Colonic mucosa (tissue), 4 donors: ENCODE measurements around the gene GNAI3. TPM values are rescaled to one million over a fixed set of nuclear protein-coding genes. Genes with fewer than 3 reads are reported as not detected.
A peak's percentile ranks its signal among the peaks of the same experiment; 100 is the strongest.

Experiments
- DNase-seq: peaks from one replicate; pipeline ENCODE4 v3.0.0-alpha.2; 2020
- H3K27ac ChIP-seq: fragments of 200-600 bp; one replicate; pipeline ENCODE4 v1.8.0; 2021
- H3K27me3 ChIP-seq: fragments of 200-600 bp; one replicate; pipeline ENCODE4 v1.8.0; 2021
- H3K36me3 ChIP-seq: fragments of 200-600 bp; one replicate; pipeline ENCODE4 v1.8.0; 2021
- H3K4me1 ChIP-seq: fragments of 200-600 bp; one replicate; pipeline ENCODE4 v1.8.0; 2021; ENCODE audit warnings: mild to moderate bottlenecking
- H3K4me3 ChIP-seq: fragments of 200-600 bp; one replicate; pipeline ENCODE4 v1.8.0; 2021
- H3K9ac ChIP-seq, 2 donors: one replicate each; pipeline ENCODE4 v1.7.0; 2013; ENCODE audit warnings: control low read depth in 2 of 2, low read depth in 2 of 2, low read length in 2 of 2
- H3K9me3 ChIP-seq: fragments of 200-600 bp; one replicate; pipeline ENCODE4 v1.8.0; 2021
- CTCF ChIP-seq: fragments of 200-600 bp; IDR thresholded peaks from one replicate; pipeline ENCODE4 v1.8.0; 2022; ENCODE audit warnings: antibody characterized with exemption, mild to moderate bottlenecking
- intact Hi-C: fragments of 100-400 bp; cut with DNase I; formaldehyde crosslinking; loops from one replicate; pipeline ENCODE4 v1.14.1; 2022
- total RNA-seq, 2 donors: library from RNA; stranded (reverse); fragmentation: NEBNext Ultra II Directional in 1 of 2; extraction: Animal tissue kit (Norgen Biotek cat#: 25700) in 1 of 2; gene quantifications; one replicate each; pipeline ENCODE4 v1.2.1, GENCODE V29; 2021
- donor health status: healthy.
- donor health status: DM: no; HTN: no; CAD: no.
- donor health status: DM: no; HTN: no; CAD: no.

Gene GNAI3
- total RNA-seq, 2 donors from 2014 or later: 7.7 to 8.9 TPM

DNA sequence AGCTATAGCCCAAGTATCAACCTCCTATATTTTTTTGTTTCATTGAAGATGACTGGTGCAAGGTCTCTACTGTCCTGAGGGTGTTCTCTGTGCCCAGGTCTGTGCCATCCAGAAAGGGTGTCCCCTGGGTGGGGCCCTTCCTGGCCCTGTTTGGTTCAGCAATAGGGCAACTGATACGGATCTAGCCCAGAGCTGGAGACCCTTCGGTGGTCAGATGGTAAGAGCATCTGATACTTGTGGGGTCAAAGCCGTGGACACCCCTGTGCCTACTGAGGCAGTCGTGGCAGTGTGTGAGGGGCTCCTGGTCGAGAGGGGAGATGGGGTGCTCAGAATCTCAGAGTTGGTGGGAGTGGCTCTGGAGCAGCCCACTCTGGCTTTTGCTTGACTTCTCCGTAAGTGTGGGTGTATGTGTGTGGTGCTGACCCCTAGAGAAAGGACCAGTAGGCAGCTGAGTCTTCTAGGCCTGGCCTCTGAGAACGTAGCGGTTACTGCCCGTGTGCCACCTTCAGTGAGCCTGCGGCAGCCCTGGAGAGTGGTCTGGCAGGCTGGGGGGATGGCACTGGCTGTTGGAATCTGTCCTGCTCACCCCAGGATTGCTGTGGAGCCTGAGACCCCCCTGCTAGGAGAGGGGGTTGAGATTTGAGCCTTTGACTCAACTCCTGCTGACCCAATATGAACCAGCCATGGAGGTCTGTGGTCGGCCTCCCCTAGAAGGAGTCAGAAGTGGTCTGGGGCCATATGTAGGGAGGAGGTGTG lies 73.9 kb downstream of the GNAI3 start:
- intact Hi-C loops: no loop called here
- no peaks in the 10 kb centered on the region for H3K36me3 ChIP-seq

DNA sequence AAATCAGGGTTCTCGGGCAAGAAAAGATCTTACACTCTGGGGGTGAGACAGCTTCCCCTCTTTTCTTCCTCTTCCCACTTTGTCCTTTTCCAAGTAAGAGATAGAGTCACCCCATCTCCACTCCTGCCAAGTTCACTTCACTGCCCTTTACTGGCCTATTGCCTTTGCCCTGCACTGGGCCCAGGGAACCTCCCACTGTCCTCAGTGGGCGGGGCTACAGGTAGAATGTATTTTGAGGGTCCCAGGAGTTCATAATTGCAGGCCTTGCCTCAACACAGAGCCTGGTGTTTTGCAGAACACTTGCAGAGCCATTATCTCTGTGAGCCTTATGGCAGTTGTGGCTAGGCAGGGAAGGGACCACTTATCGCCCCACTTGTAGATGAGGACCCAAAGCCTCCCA lies 74.5 kb downstream of the GNAI3 start:
- Histone ChIP-seq H3K4me3 (no peak overlapping the region), H3K4me1 (peaks cover 15% of the 10 kb centered on the region), H3K27ac (no peak overlapping the region), H3K36me3 (no peaks in the 10 kb centered on the region), H3K9ac (no peak overlapping the region), H3K27me3 (no peaks in the 10 kb centered on the region), H3K9me3 (no peaks in the 10 kb centered on the region)
- TF ChIP-seq CTCF: no peak
- intact Hi-C loops: no loop called here
- DNase-seq: no peak

More for the DNA sequence above, 73.9 kb downstream of the GNAI3 start:
- Histone ChIP-seq H3K27ac (no peak overlapping the region), H3K4me3 (no peak overlapping the region), H3K9ac (peak overlapping the region; percentile 75 to 78), H3K27me3 (no peaks in the 10 kb centered on the region), H3K9me3 (no peaks in the 10 kb centered on the region), H3K4me1 (peaks cover 15% of the 10 kb centered on the region)
- no peak for TF ChIP-seq CTCF
- DNase-seq: no peak

DNA sequence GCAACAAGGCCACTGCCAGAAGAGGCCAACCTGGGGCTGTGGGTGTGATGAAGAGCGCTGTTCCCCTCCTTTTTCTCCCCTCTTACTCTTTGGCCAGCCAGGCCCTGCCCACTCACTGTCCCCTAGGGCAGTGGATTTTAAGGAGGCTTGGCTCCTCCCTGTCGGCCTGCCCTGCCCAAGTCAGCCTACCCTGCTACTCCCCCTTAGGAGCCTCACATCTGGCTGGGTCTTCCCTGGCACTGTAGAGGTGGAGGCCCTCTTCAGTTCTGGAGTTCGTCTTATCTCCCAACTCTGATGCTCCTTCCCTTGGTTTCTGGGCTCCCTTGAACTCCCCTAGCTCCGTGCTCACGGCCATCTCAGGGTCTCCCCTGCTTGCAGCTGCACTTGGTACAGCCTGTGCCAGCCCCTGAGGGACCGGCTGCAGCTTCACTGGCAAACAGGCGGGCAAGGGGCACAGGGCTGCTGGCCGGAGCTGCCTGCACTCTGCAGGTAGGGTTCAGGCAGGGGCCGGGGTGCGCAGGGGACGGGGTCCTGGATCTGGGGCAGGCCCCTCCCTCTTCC lies 75.3 kb downstream of the GNAI3 start:
- Histone ChIP-seq H3K4me1 (peaks cover 11% of the 10 kb centered on the region), H3K27ac (no peak overlapping the region), H3K9ac (peak overlapping the region in 1 of 2 donors; percentile 9), H3K27me3 (no peaks in the 10 kb centered on the region), H3K36me3 (no peaks in the 10 kb centered on the region), H3K9me3 (no peaks in the 10 kb centered on the region), H3K4me3 (no peak overlapping the region)
- no peak for DNase-seq
- TF ChIP-seq CTCF: no peak
- intact Hi-C loops: no loop called here

- intact Hi-C loops: no loop called here
- no peak for DNase-seq
- no peaks in the 10 kb centered on the region for H3K36me3 ChIP-seq
Measured at GRCh38 chr1:109624201-109625010, 76.0 kb downstream of the GNAI3 start.

More at GRCh38 chr1:109624201-109625010, 76.0 kb downstream of the GNAI3 start:
- no peak for TF ChIP-seq CTCF
- H3K9me3 ChIP-seq: no peaks in the 10 kb centered on the region
- H3K4me3 ChIP-seq: no peak overlapping the region
- H3K27me3 ChIP-seq: no peaks in the 10 kb centered on the region
- H3K27ac ChIP-seq: no peak overlapping the region
- H3K4me1 ChIP-seq: peaks cover 5% of the 10 kb centered on the region
- H3K9ac ChIP-seq: no peak overlapping the region
